H1 (cell line): ENCODE results near the gene WDR4. TPM values are rescaled to one million over a fixed set of nuclear protein-coding genes. Genes with fewer than 3 reads are reported as not detected.

ENCODE experiments used
- CTCF ChIA-PET: fragments of 300-600 bp; sonication (Branson Sonifier 250); formaldehyde crosslinking; loops from one replicate; lab custom pipeline; 2021; ENCODE audit not compliant: partially characterized antibody; lab: Charles Lee
- POLR2A ChIA-PET: fragments of 300-600 bp; sonication (Branson Sonifier 250); formaldehyde crosslinking; loops from one replicate; lab custom pipeline; 2021; ENCODE audit warnings: inconsistent platforms; ENCODE audit not compliant: partially characterized antibody; lab: Charles Lee
- DNase-seq, 2 experiments: peaks; one replicate each; pipeline versions ENCODE4 v3.0.0 to v3.0.0-alpha.2; 2010 to 2022; ENCODE audit warnings: low spot score in 2 of 2, low read depth in 1 of 2, mixed read lengths in 1 of 2
- FAIRE-seq: peaks from 2 replicates; lab custom pipeline; 2011; peaks lifted over from hg19 to GRCh38; lab: Jason Lieb, UNC
- H2AFZ ChIP-seq: 2 replicates; pipeline ENCODE4 v1.8.1; 2012; ENCODE audit warnings: low read length, inconsistent platforms
- H2AK5ac ChIP-seq: 2 replicates; pipeline ENCODE4 v1.6.1; 2013; ENCODE audit warnings: low read depth, low read length
- H2BK120ac ChIP-seq: replicated peaks from 2 replicates; pipeline ENCODE3; 2013; ENCODE audit warnings: low read depth, low read length, inconsistent platforms
- H2BK12ac ChIP-seq: 2 replicates; pipeline ENCODE4 v1.6.1; 2013; ENCODE audit warnings: low read depth, low read length
- H2BK15ac ChIP-seq: 2 replicates; pipeline ENCODE4 v1.6.1; 2013; ENCODE audit warnings: low read length
- H2BK20ac ChIP-seq: 2 replicates; pipeline ENCODE4 v1.6.1; 2013; ENCODE audit warnings: low read length
- H2BK5ac ChIP-seq: 2 replicates; pipeline ENCODE4 v1.6.1; 2013; ENCODE audit warnings: low read depth, low read length
- H3K14ac ChIP-seq: 2 replicates; pipeline ENCODE4 v1.6.1; 2013; ENCODE audit warnings: inconsistent platforms; ENCODE audit not compliant: insufficient read length
- H3K18ac ChIP-seq: 2 replicates; pipeline ENCODE4 v1.6.1; 2013; ENCODE audit warnings: low read length; ENCODE audit errors: extremely low read depth
- H3K23ac ChIP-seq: 2 replicates; pipeline ENCODE4 v1.6.1; 2013; ENCODE audit warnings: inconsistent platforms; ENCODE audit not compliant: insufficient read length
- H3K23me2 ChIP-seq: 2 replicates; pipeline ENCODE4 v1.6.1; 2013; ENCODE audit warnings: low read depth, low read length
- H3K27ac ChIP-seq: 2 replicates; pipeline ENCODE4 v1.6.1; 2011; ENCODE audit warnings: low read depth, low read length, inconsistent platforms
- H3K27me3 ChIP-seq, 4 experiments: replicated peaks in 1 of 4; 1 replicate in 1 of 4; 2 replicates in 3 of 4; pipeline versions ENCODE4 v1.6.1 to v1.8.1; 2011 to 2013; ENCODE audit warnings: low read length in 3 of 4, mild to moderate bottlenecking in 3 of 4, inconsistent platforms in 2 of 4, mixed read lengths in 2 of 4, moderate library complexity in 1 of 4; ENCODE audit not compliant: control insufficient read depth in 3 of 4, insufficient read depth in 3 of 4; ENCODE audit errors: extremely low read depth in 1 of 4
- H3K36me3 ChIP-seq, 4 experiments: 2 replicates each; pipeline versions ENCODE4 v1.6.1 to v1.8.1; 2011 to 2013; ENCODE audit warnings: mild to moderate bottlenecking in 4 of 4, low read length in 3 of 4, moderate library complexity in 2 of 4, control low read depth in 1 of 4, inconsistent platforms in 1 of 4; ENCODE audit not compliant: insufficient read depth in 4 of 4, control insufficient read depth in 2 of 4
- H3K4ac ChIP-seq: replicated peaks from 2 replicates; pipeline ENCODE3; 2013; ENCODE audit warnings: low read length, low read depth, mixed read lengths, inconsistent platforms; ENCODE audit not compliant: insufficient read length
- H3K4me1 ChIP-seq, 4 experiments: replicated peaks in 1 of 4; 1 replicate in 1 of 4; 2 replicates in 3 of 4; pipeline versions ENCODE4 v1.6.1 to v1.8.1; 2011 to 2013; ENCODE audit warnings: low read length in 3 of 4, inconsistent platforms in 2 of 4, mixed read lengths in 1 of 4; ENCODE audit not compliant: insufficient read depth in 4 of 4, control insufficient read depth in 3 of 4
- H3K4me2 ChIP-seq, 2 experiments: 2 replicates each; pipeline versions ENCODE4 v1.6.1 to v1.8.1; 2011 to 2013; ENCODE audit warnings: low read depth in 2 of 2, low read length in 2 of 2, control low read depth in 1 of 2, inconsistent platforms in 1 of 2, mild to moderate bottlenecking in 1 of 2; ENCODE audit not compliant: insufficient read depth in 1 of 2
- H3K4me3 ChIP-seq, 4 experiments: fragments of 200-600, 300-600 bp in 1 of 4; sonication (generic), shearing (Covaris generic), sonication (Bioruptor Twin) in 1 of 4; 2 replicates each; pipeline versions ENCODE4 v1.5.1 to v1.8.1; 2011 to 2016; ENCODE audit warnings: low read length in 4 of 4, low read depth in 3 of 4, control low read depth in 2 of 4, inconsistent platforms in 2 of 4, mild to moderate bottlenecking in 2 of 4, mixed read lengths in 1 of 4, moderate library complexity in 1 of 4; ENCODE audit not compliant: insufficient read depth in 2 of 4; ENCODE audit errors: extremely low read depth in 1 of 4
- H3K56ac ChIP-seq: replicated peaks from 2 replicates; pipeline ENCODE3; 2013; ENCODE audit warnings: low read depth, mild to moderate bottlenecking, mixed read lengths, low read length, inconsistent platforms; ENCODE audit not compliant: insufficient read length
- H3K79me1 ChIP-seq: 2 replicates; pipeline ENCODE4 v1.6.1; 2013; ENCODE audit warnings: low read depth, low read length, control low read depth
- H3K79me2 ChIP-seq, 2 experiments: 2 replicates each; pipeline versions ENCODE4 v1.6.1 to v1.8.1; 2012 to 2013; ENCODE audit warnings: low read length in 2 of 2, mild to moderate bottlenecking in 2 of 2, inconsistent platforms in 1 of 2; ENCODE audit not compliant: insufficient read depth in 2 of 2, control insufficient read depth in 1 of 2
- H3K9ac ChIP-seq, 4 experiments: replicated peaks in 1 of 4; 1 replicate in 1 of 4; 2 replicates in 3 of 4; pipeline versions ENCODE4 v1.6.1 to v1.8.1; 2011 to 2013; ENCODE audit warnings: low read depth in 3 of 4, low read length in 3 of 4, control low read depth in 2 of 4, mild to moderate bottlenecking in 2 of 4, moderate library complexity in 2 of 4, inconsistent platforms in 1 of 4; ENCODE audit errors: extremely low read depth in 1 of 4
- H3K9me3 ChIP-seq, 2 experiments: 2 replicates each; pipeline versions ENCODE4 v1.6.1 to v1.8.1; 2012 to 2013; ENCODE audit warnings: mild to moderate bottlenecking in 2 of 2, moderate library complexity in 2 of 2, control low read depth in 1 of 2, inconsistent platforms in 1 of 2, low read depth in 1 of 2, low read length in 1 of 2, mixed read lengths in 1 of 2; ENCODE audit not compliant: insufficient read depth in 2 of 2
- H4K20me1 ChIP-seq, 2 experiments: replicated peaks in 1 of 2; 2 replicates each; pipeline versions ENCODE3 to v1.8.1; 2011 to 2013; ENCODE audit warnings: inconsistent platforms in 2 of 2, low read length in 2 of 2, mild to moderate bottlenecking in 1 of 2; ENCODE audit not compliant: insufficient read depth in 2 of 2, control insufficient read depth in 1 of 2
- H4K5ac ChIP-seq: 2 replicates; pipeline ENCODE4 v1.6.1; 2013; ENCODE audit warnings: low read length, low read depth, mixed read lengths, inconsistent platforms; ENCODE audit not compliant: insufficient read length
- H4K8ac ChIP-seq: 2 replicates; pipeline ENCODE4 v1.8.0; 2013; ENCODE audit warnings: mild to moderate bottlenecking, moderate library complexity, low read length, inconsistent platforms; ENCODE audit not compliant: insufficient read depth; ENCODE audit errors: extremely low read depth
- H4K91ac ChIP-seq: replicated peaks from 2 replicates; pipeline ENCODE3; 2013; ENCODE audit warnings: low read length, mixed read lengths, inconsistent platforms; ENCODE audit not compliant: insufficient read length
- CEBPB ChIP-seq: IDR thresholded peaks from 2 replicates; pipeline ENCODE4 v1.6.1; 2012; ENCODE audit warnings: low read depth, low read length
- FOSL1 ChIP-seq: IDR thresholded peaks from 2 replicates; pipeline ENCODE4 v1.6.1; 2011; ENCODE audit warnings: mild to moderate bottlenecking, low read depth, low read length, moderate library complexity; ENCODE audit not compliant: insufficient read depth
- SUZ12 ChIP-seq: fragments of 200-600 bp; sonication (generic); IDR thresholded peaks from 2 replicates; pipeline ENCODE4 v1.6.1; 2012; ENCODE audit warnings: mild to moderate bottlenecking, inconsistent platforms, low read length, moderate library complexity, mixed read lengths
- TCF12 ChIP-seq: IDR thresholded peaks from 2 replicates; pipeline ENCODE4 v1.6.1; 2011; ENCODE audit warnings: low read depth, mild to moderate bottlenecking, low read length
- WGBS, 2 experiments: shearing (Covaris generic) in 1 of 2; methylation state at CpG; one replicate each; pipeline versions ENCODE4 v1.1.6 to v1.1.7; 2013 to 2015; ENCODE audit warnings: low lambda C conversion rate in 2 of 2, mixed read lengths in 2 of 2, inconsistent platforms in 1 of 2, low coverage in 1 of 2, missing lambda C conversion rate in 1 of 2; ENCODE audit not compliant: insufficient replicate concordance in 2 of 2, insufficient coverage in 1 of 2, insufficient read length in 1 of 2; ENCODE audit errors: extremely low coverage in 1 of 2, missing lambda C conversion rate in 1 of 2; 5-methylcytosine and 5-hydroxymethylcytosine counted together
- polyA plus RNA-seq, 7 experiments: library from polyadenylated mRNA; depleted of rRNA in 3 of 7; stranded (reverse) in 5 of 7; unstranded in 2 of 7; fragments of >200 nt in 5 of 7; fragments of 200-250 nt in 2 of 7; gene quantifications; 1 replicate in 5 of 7; 2 replicates in 1 of 7; 4 replicates in 1 of 7; pipeline versions ENCODE4 v1.2.1 to v1.2.3, GENCODE V29; 2011 to 2013; ENCODE audit warnings: missing spikeins in 2 of 7, mixed read lengths in 2 of 7
- total RNA-seq: library from RNA; stranded (reverse); fragmentation: NEBNext Ultra II Directional; extraction: Animal tissue kit (Norgen Biotek cat#: 25700); gene quantifications from 2 replicates; pipeline ENCODE4 v1.2.1, GENCODE V29; 2021
- TF ChIP-seq, protein P1 (sequence below): IDR thresholded peaks from 2 replicates; pipeline ENCODE4 v1.6.1; 2011; ENCODE audit warnings: low read depth, mild to moderate bottlenecking, low read length; ENCODE audit not compliant: insufficient read depth

The WDR4 gene
- total and polyA plus RNA-seq, 2 of the 8 experiments (the other 6 are each of a cell fraction or from before 2014, with no cell fraction given), result 28.9 to 47.8 TPM

DNA sequence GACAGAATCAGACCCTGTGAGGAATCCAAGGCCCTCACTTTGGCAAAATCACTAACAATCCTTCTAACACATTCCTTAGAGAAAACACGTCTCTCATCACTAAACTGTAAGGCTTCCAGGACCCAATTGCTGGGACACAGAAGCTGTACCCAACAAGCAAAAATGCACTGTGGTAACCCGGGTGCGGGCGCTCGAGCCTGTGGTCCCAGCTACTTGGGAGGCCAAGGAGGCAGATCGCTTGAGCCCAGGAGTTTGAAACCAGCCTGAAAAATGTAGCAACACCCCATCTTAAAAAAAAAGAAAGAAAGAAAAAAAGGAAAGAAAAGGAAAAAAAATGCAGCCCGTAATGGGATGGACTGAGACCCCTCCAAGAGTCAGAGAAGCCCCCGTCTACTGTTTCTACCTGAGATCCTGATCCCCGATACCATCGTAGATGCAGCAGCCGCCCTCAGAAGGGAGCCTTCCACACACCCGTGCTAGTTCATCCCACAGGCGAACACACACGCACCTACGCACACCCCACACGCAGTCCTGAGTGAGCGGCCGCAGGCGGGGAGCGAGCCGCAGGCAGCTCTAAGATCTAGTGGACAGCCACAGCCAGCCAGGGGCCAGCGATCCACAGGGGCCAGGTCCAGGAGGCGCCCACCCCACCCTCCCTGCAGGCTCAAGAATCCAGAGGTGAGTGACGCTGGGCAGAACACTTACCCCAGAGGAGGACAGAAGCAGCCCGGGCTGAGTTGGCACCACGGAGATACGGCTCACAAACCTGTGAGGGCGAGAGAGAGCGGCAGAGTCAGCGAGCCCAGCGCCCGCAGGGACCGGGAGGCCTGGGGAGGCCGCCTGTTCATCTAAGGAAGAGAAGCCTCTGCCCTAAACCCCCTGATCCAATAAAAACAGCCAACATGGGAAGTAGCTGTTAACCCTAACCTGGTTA, 20.1 kb downstream of the WDR4 start:
- ChIA-PET CTCF (interaction anchor here (1.1 kb wide), 1 partner anchor 8 kb away, joined by 3 read pairs; no protein-coding TSS in a partner anchor), POLR2A (interaction anchor here (1.6 to 3.0 kb wide), 3 partner anchors 8 to 15 kb away, joined by 6 to 10 read pairs (median 6); no protein-coding TSS in a partner anchor)
- Histone ChIP-seq H2BK12ac (no peak overlapping the region), H3K36me3 (peaks cover 34 to 77% (median 67%) of the 10 kb centered on the region in 4 experiments), H3K9ac (no peak overlapping the region), H4K20me1 (peaks cover 22 to 40% of the 10 kb centered on the region in 2 experiments), H4K8ac (no peak overlapping the region), H3K14ac (no peak overlapping the region), H3K79me1 (peaks cover 27% of the 10 kb centered on the region; the same call in 1 of the 2 replicates), H3K4me1 (no peaks in the 10 kb centered on the region; a peak in 1 of 7 replicates), H2BK20ac (no peak overlapping the region), H3K4me3 (no peak overlapping the region), H2BK15ac (no peak overlapping the region), H2AK5ac (no peak overlapping the region), H2BK120ac (no peak overlapping the region), H3K18ac (no peak overlapping the region), H2BK5ac (no peak overlapping the region), H3K56ac (no peak overlapping the region), H3K23me2 (no peaks in the 10 kb centered on the region), H3K23ac (no peak overlapping the region), H3K4ac (no peak overlapping the region), H4K5ac (no peak overlapping the region), H3K27ac (no peak overlapping the region), H2AFZ (no peak overlapping the region), H4K91ac (no peak overlapping the region), H3K4me2 (no peak overlapping the region), H3K9me3 (no peaks in the 10 kb centered on the region), H3K27me3 (no peaks in the 10 kb centered on the region), H3K79me2 (peaks cover 0 to 58% of the 10 kb centered on the region in 2 experiments; a peak in 2 of 4 replicates)
- FAIRE-seq (no peak), DNase-seq (no peak)
- WGBS, 2 experiments, result 89% methylated on average over 25 of the region's 34 CpGs; no CpG with 5 or more reads in 1 of the 2 experiments
- TF ChIP-seq FOSL1 (no peak), SUZ12 (no peak), TCF12 (no peak), CEBPB (no peak)
- TF ChIP-seq, protein P1, sequence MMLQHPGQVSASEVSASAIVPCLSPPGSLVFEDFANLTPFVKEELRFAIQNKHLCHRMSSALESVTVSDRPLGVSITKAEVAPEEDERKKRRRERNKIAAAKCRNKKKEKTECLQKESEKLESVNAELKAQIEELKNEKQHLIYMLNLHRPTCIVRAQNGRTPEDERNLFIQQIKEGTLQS, result no peak
